B cell (primary cell): ENCODE measurements around the gene NUP160.
"Not testable (repeated sequence)": the region's sequence is repeated elsewhere in the genome, so short reads cannot be mapped to it uniquely, and the experiment has no call there.

Experiments
- CTCF ChIP-seq: fragments of 200-600 bp; IDR thresholded peaks from one replicate; pipeline ENCODE4 v1.8.0; 2022; ENCODE audit warnings: antibody characterized with exemption, mild to moderate bottlenecking
- EZH2 ChIP-seq: IDR thresholded peaks from 2 replicates; pipeline ENCODE4 v1.6.1; 2012; ENCODE audit warnings: borderline replicate concordance, low read depth, mild to moderate bottlenecking, moderate library complexity, low read length; ENCODE audit not compliant: insufficient read depth, poor library complexity, severe bottlenecking

- TF ChIP-seq CTCF, EZH2: not testable (repeated sequence)
Observed at GRCh38 chr11:47892546-47893276, 44.6 kb upstream of the NUP160 start.
